GM12878 (cell line): ENCODE results near the gene ASTN1. TPM values are rescaled to one million over a fixed set of nuclear protein-coding genes. Genes with fewer than 3 reads are reported as not detected.

Experiments used
- ATAC-seq: fragments of 200-7000 bp; cut with Tn5 transposase; 3 replicates; pipeline ENCODE4 v1.9.1; 2020; ENCODE audit warnings: mild to moderate bottlenecking, moderate library complexity
- BruUV-seq: library from RNA; stranded (reverse); fragments of 400-500 nt; replicated peaks from 2 replicates; lab custom pipeline; 2021; lab: Mats Ljungman, UMichigan
- CTCF ChIA-PET: fragments of 300-600 bp; sonication (Branson Sonifier 250); formaldehyde crosslinking; extraction: SDS; loops from one replicate; lab custom pipeline; 2021; ENCODE audit warnings: inconsistent platforms; lab: Yijun Ruan, JAX
- POLR2A ChIA-PET: fragments of 350-600 bp; formaldehyde crosslinking; extraction: SDS; loops from one replicate; lab custom pipeline; 2021; ENCODE audit warnings: inconsistent platforms; lab: Charles Lee
- RAD21 ChIA-PET: fragments of 300-600 bp; sonication (Branson Sonifier 250); formaldehyde crosslinking; loops from one replicate; lab custom pipeline; 2023; ENCODE audit warnings: antibody characterized with exemption; ENCODE audit not compliant: unreplicated experiment; lab: Charles Lee
- SMC1A ChIA-PET: fragments of 300-600 bp; sonication (Branson Sonifier 250); formaldehyde crosslinking; loops from one replicate; lab custom pipeline; 2023; ENCODE audit not compliant: unreplicated experiment, uncharacterized antibody; lab: Charles Lee
- DNase-seq: peaks from one replicate; pipeline ENCODE4 v3.0.0-alpha.2; 2011; ENCODE audit warnings: low read depth, low spot score
- FAIRE-seq: peaks from 3 replicates; lab custom pipeline; 2011; peaks lifted over from hg19 to GRCh38; lab: Jason Lieb, UNC
- H2AFZ ChIP-seq: 2 replicates; pipeline ENCODE4 v1.6.0; 2011; ENCODE audit warnings: low read depth, low read length, control low read depth; ENCODE audit not compliant: control insufficient read depth
- H3K27ac ChIP-seq: 2 replicates; pipeline ENCODE4 v1.5.1; 2011; ENCODE audit warnings: control low read depth; ENCODE audit not compliant: control insufficient read depth, insufficient read depth
- H3K27me3 ChIP-seq, 2 experiments: replicated peaks in 1 of 2; 2 replicates each; pipeline versions ENCODE4 v1.6.0 to v1.6.1; 2011; ENCODE audit warnings: low read length in 1 of 2; ENCODE audit not compliant: control insufficient read depth in 2 of 2, insufficient read depth in 2 of 2
- H3K36me3 ChIP-seq, 2 experiments: 2 replicates each; pipeline ENCODE4 v1.5.1; 2011; ENCODE audit warnings: low read length in 1 of 2; ENCODE audit not compliant: control insufficient read depth in 2 of 2, insufficient read depth in 2 of 2
- H3K4me1 ChIP-seq: 2 replicates; pipeline ENCODE4 v1.6.1; 2011; ENCODE audit warnings: mild to moderate bottlenecking, low read length, moderate library complexity, mixed read lengths; ENCODE audit not compliant: control insufficient read depth, insufficient read depth
- H3K4me2 ChIP-seq: 2 replicates; pipeline ENCODE4 v1.6.0; 2011; ENCODE audit warnings: control low read depth; ENCODE audit not compliant: control insufficient read depth, insufficient read depth
- H3K4me3 ChIP-seq: fragments of 200-600 bp; sonication (generic); 2 replicates; pipeline ENCODE4 v1.5.1; 2016
- H3K79me2 ChIP-seq: 2 replicates; pipeline ENCODE4 v1.6.0; 2011; ENCODE audit warnings: low read length; ENCODE audit not compliant: control insufficient read depth, insufficient read depth
- H3K9ac ChIP-seq: 2 replicates; pipeline ENCODE4 v1.8.0; 2011; ENCODE audit warnings: low read length, control low read depth, mixed read lengths; ENCODE audit not compliant: control insufficient read depth, insufficient read depth
- H3K9me3 ChIP-seq: replicated peaks from 3 replicates; pipeline ENCODE4 v1.5.1; 2011; ENCODE audit warnings: mild to moderate bottlenecking, low read length; ENCODE audit not compliant: control insufficient read depth, insufficient read depth
- H4K20me1 ChIP-seq: 2 replicates; pipeline ENCODE4 v1.6.0; 2011; ENCODE audit not compliant: control insufficient read depth, insufficient read depth
- CBX5 ChIP-seq: sonication (generic); IDR thresholded peaks from 2 replicates; pipeline ENCODE4 v1.6.1; 2016; ENCODE audit warnings: low read depth, moderate library complexity, mild to moderate bottlenecking, inconsistent platforms
- JUND ChIP-seq: IDR thresholded peaks from 2 replicates; pipeline ENCODE4 v1.6.1; 2012; ENCODE audit warnings: low read depth, mild to moderate bottlenecking, low read length, improper control_type of control experiment, moderate library complexity
- NBN ChIP-seq: fragments of 450-650 bp; IDR thresholded peaks from 2 replicates; pipeline ENCODE4 v1.6.1; 2016
- NFXL1 ChIP-seq: fragments of 450-650 bp; IDR thresholded peaks from 2 replicates; pipeline ENCODE4 v1.6.1; 2017; ENCODE audit warnings: antibody characterized with exemption, mild to moderate bottlenecking, borderline replicate concordance
- NRF1 ChIP-seq: conservative IDR thresholded peaks from 2 replicates; pipeline ENCODE4 v1.6.1; 2011; ENCODE audit warnings: mild to moderate bottlenecking, low read depth, low read length, improper control_type of control experiment
- PML ChIP-seq: IDR thresholded peaks from 2 replicates; pipeline ENCODE4 v1.6.1; 2012; ENCODE audit warnings: low read length, inconsistent platforms
- POLR2A ChIP-seq: IDR thresholded peaks from 2 replicates; pipeline ENCODE4 v1.6.1; 2011; ENCODE audit warnings: low read depth, mild to moderate bottlenecking, low read length
- POLR2AphosphoS5 ChIP-seq: IDR thresholded peaks from 2 replicates; pipeline ENCODE4 v1.6.1; 2011; ENCODE audit warnings: mild to moderate bottlenecking, low read length, inconsistent platforms
- RAD51 ChIP-seq: fragments of 450-650 bp; IDR thresholded peaks from 2 replicates; pipeline ENCODE4 v1.6.1; 2016; ENCODE audit warnings: moderate library complexity, mild to moderate bottlenecking, inconsistent platforms
- RELA ChIP-seq: fragments of 450-650 bp; IDR thresholded peaks from 2 replicates; pipeline ENCODE4 v1.8.0; 2014; ENCODE audit warnings: borderline replicate concordance; ENCODE audit not compliant: partially characterized antibody
- ZNF384 ChIP-seq: IDR thresholded peaks from 2 replicates; pipeline ENCODE4 v1.6.1; 2012; ENCODE audit warnings: low read depth, mild to moderate bottlenecking, low read length, improper control_type of control experiment, borderline replicate concordance
- WGBS: methylation state at CpG from one replicate; pipeline ENCODE4 v1.1.6; 2016; ENCODE audit warnings: low lambda C conversion rate; ENCODE audit not compliant: insufficient replicate concordance, insufficient coverage; ENCODE audit errors: missing lambda C conversion rate; 5-methylcytosine and 5-hydroxymethylcytosine counted together
- in situ Hi-C: fragments of 300-500 bp; cut with MboI; formaldehyde crosslinking; loops from 9 replicates; pipeline ENCODE4 v1.14.3; 2018; ENCODE audit warnings: mixed read lengths
- intact Hi-C: fragments of 100-400 bp; cut with micrococcal nuclease; formaldehyde crosslinking; loops from one replicate; pipeline ENCODE4 v1.14.2; 2022; ENCODE audit not compliant: unreplicated experiment
- polyA plus RNA-seq, 11 experiments: library from polyadenylated mRNA; depleted of rRNA in 4 of 11; unstranded in 6 of 11; stranded (reverse) in 5 of 11; fragments of >200 nt; fragmentation: Nextera tagmentation in 4 of 11; fragmentation: Illumina TruSeq in 1 of 11; extraction: Ambion mirVana in 4 of 11; extraction: Trizol in 1 of 11; gene quantifications; 1 replicate in 1 of 11; 2 replicates in 10 of 11; pipeline versions ENCODE4 v1.2.1 to v1.2.3, GENCODE V29; 2011 to 2016; ENCODE audit warnings: inconsistent platforms in 2 of 11, missing spikeins in 2 of 11, low read depth in 1 of 11
- total RNA-seq, 4 experiments: library from RNA; depleted of rRNA in 3 of 4; stranded (reverse); fragments of >200 nt in 3 of 4; fragmentation: Illumina TruSeq in 1 of 4; extraction: Trizol in 1 of 4; gene quantifications; 2 replicates each; pipeline versions ENCODE4 v1.2.1 to v1.2.3, GENCODE V29; 2013 to 2021
- TF ChIP-seq, protein P1 (sequence below): fragments of 450-650 bp; IDR thresholded peaks from 2 replicates; pipeline ENCODE4 v1.6.1; 2017; ENCODE audit warnings: mild to moderate bottlenecking, moderate library complexity
- TF ChIP-seq, protein P2 (sequence below): fragments of 450-650 bp; IDR thresholded peaks from 2 replicates; pipeline ENCODE4 v1.6.1; 2014; ENCODE audit warnings: mild to moderate bottlenecking
- TF ChIP-seq, protein P3 (sequence below): fragments of 450-650 bp; IDR thresholded peaks from 2 replicates; pipeline ENCODE4 v1.6.1; 2018; ENCODE audit warnings: mild to moderate bottlenecking, low read depth, moderate library complexity; ENCODE audit not compliant: partially characterized antibody

The ASTN1 gene
- total and polyA plus RNA-seq, 10 of the 15 experiments (the other 5 are each of a cell fraction or from before 2014, with no cell fraction given): 0.04 TPM; not detected in 9

DNA sequence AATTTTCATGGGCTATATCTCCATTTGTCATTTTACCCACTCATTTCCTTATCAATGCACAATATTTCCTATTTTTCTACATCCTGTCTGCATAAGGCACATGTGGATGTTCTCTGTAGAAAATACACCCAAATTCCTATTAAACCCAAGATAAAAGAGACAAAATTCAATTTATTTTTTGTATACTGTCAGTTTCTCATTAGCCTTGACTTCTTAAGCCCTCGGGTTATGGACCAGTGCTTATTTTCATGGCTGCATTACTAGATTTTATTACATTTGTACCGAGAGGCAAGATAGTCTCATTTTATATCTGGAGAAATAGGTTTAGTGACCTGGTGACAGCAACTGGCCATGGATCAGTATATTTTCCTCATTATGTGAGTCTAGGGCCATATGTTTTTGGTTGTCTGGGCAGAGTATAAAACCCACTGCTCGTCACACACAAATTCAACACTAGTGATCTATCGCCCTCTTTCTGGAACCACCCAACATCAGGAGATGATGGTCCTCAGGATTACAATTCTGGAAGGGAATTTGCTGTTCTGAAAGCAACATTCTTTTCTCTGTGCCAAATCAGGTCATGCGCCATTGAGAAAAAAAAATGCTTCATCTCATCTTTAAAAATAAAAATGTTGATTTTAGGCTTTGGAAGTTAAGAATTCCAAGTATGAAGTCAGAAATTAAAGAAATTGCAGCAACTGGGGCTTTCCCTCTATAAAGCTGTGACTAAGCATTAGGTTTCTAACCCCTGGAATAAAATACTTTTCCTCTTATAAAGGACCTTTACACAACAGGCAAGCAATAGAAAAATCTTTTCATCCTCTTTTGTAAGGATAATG is 81.4 kb downstream of the ASTN1 start (continued):
- TF ChIP-seq, protein P1, sequence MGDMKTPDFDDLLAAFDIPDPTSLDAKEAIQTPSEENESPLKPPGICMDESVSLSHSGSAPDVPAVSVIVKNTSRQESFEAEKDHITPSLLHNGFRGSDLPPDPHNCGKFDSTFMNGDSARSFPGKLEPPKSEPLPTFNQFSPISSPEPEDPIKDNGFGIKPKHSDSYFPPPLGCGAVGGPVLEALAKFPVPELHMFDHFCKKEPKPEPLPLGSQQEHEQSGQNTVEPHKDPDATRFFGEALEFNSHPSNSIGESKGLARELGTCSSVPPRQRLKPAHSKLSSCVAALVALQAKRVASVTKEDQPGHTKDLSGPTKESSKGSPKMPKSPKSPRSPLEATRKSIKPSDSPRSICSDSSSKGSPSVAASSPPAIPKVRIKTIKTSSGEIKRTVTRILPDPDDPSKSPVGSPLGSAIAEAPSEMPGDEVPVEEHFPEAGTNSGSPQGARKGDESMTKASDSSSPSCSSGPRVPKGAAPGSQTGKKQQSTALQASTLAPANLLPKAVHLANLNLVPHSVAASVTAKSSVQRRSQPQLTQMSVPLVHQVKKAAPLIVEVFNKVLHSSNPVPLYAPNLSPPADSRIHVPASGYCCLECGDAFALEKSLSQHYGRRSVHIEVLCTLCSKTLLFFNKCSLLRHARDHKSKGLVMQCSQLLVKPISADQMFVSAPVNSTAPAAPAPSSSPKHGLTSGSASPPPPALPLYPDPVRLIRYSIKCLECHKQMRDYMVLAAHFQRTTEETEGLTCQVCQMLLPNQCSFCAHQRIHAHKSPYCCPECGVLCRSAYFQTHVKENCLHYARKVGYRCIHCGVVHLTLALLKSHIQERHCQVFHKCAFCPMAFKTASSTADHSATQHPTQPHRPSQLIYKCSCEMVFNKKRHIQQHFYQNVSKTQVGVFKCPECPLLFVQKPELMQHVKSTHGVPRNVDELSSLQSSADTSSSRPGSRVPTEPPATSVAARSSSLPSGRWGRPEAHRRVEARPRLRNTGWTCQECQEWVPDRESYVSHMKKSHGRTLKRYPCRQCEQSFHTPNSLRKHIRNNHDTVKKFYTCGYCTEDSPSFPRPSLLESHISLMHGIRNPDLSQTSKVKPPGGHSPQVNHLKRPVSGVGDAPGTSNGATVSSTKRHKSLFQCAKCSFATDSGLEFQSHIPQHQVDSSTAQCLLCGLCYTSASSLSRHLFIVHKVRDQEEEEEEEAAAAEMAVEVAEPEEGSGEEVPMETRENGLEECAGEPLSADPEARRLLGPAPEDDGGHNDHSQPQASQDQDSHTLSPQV: no peak

DNA sequence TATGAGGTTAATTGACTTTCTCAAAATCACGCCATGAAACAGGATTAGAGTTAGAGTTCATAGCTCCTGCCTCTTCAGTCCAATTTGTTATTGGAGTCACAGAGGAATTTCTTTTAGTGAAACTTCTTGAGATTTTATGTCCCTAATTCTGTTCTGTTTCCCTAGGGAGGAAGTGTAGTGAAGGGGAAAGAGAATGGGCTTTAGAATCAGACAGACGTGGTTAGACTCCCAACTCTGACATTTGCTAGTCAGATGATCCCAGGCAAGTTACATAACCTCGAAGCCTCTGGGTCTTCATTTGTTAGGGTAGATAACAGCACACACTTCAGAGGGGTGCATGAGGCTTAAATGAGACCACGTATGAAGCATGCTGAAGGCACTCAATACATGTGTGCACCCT is 83.9 kb downstream of the ASTN1 start:
- intact Hi-C loops: no loop called here
- SMC1A ChIA-PET: no interaction called here
- TF ChIP-seq POLR2AphosphoS5 (no peak), RELA (no peak), NFXL1 (no peak), ZNF384 (no peak), PML (no peak), NRF1 (no peak), RAD51 (no peak), JUND (no peak), NBN (no peak), POLR2A (no peak), CBX5 (no peak)
- TF ChIP-seq, protein P2, sequence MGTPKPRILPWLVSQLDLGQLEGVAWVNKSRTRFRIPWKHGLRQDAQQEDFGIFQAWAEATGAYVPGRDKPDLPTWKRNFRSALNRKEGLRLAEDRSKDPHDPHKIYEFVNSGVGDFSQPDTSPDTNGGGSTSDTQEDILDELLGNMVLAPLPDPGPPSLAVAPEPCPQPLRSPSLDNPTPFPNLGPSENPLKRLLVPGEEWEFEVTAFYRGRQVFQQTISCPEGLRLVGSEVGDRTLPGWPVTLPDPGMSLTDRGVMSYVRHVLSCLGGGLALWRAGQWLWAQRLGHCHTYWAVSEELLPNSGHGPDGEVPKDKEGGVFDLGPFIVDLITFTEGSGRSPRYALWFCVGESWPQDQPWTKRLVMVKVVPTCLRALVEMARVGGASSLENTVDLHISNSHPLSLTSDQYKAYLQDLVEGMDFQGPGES: no peak
- TF ChIP-seq, protein P3, sequence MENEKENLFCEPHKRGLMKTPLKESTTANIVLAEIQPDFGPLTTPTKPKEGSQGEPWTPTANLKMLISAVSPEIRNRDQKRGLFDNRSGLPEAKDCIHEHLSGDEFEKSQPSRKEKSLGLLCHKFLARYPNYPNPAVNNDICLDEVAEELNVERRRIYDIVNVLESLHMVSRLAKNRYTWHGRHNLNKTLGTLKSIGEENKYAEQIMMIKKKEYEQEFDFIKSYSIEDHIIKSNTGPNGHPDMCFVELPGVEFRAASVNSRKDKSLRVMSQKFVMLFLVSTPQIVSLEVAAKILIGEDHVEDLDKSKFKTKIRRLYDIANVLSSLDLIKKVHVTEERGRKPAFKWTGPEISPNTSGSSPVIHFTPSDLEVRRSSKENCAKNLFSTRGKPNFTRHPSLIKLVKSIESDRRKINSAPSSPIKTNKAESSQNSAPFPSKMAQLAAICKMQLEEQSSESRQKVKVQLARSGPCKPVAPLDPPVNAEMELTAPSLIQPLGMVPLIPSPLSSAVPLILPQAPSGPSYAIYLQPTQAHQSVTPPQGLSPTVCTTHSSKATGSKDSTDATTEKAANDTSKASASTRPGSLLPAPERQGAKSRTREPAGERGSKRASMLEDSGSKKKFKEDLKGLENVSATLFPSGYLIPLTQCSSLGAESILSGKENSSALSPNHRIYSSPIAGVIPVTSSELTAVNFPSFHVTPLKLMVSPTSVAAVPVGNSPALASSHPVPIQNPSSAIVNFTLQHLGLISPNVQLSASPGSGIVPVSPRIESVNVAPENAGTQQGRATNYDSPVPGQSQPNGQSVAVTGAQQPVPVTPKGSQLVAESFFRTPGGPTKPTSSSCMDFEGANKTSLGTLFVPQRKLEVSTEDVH: no peak

More for the DNA sequence above, 83.9 kb downstream of the ASTN1 start:
- FAIRE-seq (no peak), ATAC-seq (no peak), DNase-seq (no peak)
- RAD21 ChIA-PET: no interaction called here
- no peak overlapping the region for H3K27ac ChIP-seq
- H3K27me3 ChIP-seq: no peaks in the 10 kb centered on the region
- H4K20me1 ChIP-seq: no peaks in the 10 kb centered on the region
- no TSS peak for BruUV-seq
- no peaks in the 10 kb centered on the region for H3K79me2 ChIP-seq
- CTCF ChIA-PET: no interaction called here
- H3K9ac ChIP-seq: no peak overlapping the region
- 18% methylated on average over 4 of the region's 4 CpGs for WGBS
- in situ Hi-C loops: no loop called here
- no peaks in the 10 kb centered on the region for H3K4me1 ChIP-seq
- no peaks in the 10 kb centered on the region for H3K9me3 ChIP-seq
- no peaks in the 10 kb centered on the region for H3K36me3 ChIP-seq
- H2AFZ ChIP-seq: no peak overlapping the region
- no peak overlapping the region for H3K4me2 ChIP-seq
- H3K4me3 ChIP-seq: no peak overlapping the region
- POLR2A ChIA-PET: no interaction called here
